HG02970 (cell line): Measurements from ENCODE around the gene FSTL4.

Source experiments
- ATAC-seq: cut with Tn5 transposase; IDR thresholded peaks from one replicate; pipeline ENCODE4 v1.9.1; 2021; ENCODE audit warnings: mild to moderate bottlenecking, moderate library complexity, moderate number of reproducible peaks; ENCODE audit not compliant: unreplicated experiment, low FRiP score

FSTL4 gene

GRCh38 chr5:133254803-133255202 lies 357.5 kb downstream of the FSTL4 start:
- no peak for ATAC-seq

DNA sequence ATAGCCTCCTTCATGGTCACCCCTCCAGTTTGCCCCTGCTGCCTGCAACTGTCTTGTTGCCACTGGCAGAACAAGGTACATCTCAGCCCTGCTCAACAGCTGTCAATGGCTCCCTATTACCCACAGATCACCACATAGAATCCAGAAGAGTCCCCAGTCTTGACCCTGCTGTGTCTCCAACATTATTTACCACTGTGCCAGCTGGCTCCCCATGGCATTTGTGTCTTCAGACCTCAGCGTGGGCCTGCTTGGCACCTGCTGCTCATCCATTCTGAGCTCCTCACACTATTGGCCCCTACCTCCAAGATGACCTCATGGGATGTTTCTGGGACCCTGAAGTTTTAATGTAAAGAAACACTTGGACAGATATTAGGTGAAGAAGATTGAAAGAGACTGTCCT lies 358.7 kb downstream of the FSTL4 start:
- no peak for ATAC-seq

GRCh38 chr5:133253070-133253469 lies 359.3 kb downstream of the FSTL4 start:
- no peak for ATAC-seq

- no peak for ATAC-seq
Measured at GRCh38 chr5:133252133-133252480, 360.2 kb downstream of the FSTL4 start.

GRCh38 chr5:133251296-133252132 lies 360.8 kb downstream of the FSTL4 start:
- no peak for ATAC-seq

DNA sequence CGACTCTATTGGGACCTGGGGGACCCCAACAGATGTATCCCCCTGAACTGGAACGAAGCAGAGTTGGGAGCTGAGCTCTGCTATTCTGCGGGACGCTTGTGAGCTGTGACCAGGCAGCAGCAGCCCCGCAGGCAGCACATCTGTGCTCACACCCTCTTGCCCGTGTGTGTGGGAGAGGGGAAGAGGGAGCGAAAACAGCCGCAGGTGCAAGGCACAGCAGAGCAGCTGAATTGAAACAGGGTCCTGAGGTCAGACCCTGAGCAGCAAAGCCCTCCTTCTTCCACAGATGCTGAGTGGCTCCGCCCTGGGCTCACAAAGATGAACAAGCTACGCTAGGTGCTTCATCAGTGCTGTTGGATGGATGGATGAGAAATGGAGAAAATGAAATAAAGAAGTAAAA lies 361.8 kb downstream of the FSTL4 start:
- ATAC-seq = no peak

DNA sequence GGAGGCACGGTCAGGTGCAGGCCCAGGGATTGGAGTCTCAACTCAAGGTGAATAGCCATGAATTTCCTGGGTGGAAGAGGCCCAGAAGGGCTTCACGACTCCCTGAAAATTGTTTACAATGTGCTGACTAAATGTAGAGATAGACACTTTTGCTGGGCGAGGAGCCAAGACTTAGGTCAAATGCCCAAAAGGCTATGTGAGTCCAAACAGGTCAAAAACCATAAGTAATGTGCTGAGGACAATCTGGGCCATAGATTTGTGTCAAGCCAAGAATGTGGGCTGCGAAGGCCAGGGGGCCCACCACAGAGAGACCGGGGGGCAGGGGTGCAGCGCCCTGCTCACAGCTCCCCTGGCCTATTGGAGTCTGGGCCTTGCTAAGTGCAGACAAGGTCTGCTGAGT lies 362.7 kb downstream of the FSTL4 start:
- ATAC-seq = no peak

- no peak for ATAC-seq
Measured at GRCh38 chr5:133247881-133248624, 364.3 kb downstream of the FSTL4 start.

DNA sequence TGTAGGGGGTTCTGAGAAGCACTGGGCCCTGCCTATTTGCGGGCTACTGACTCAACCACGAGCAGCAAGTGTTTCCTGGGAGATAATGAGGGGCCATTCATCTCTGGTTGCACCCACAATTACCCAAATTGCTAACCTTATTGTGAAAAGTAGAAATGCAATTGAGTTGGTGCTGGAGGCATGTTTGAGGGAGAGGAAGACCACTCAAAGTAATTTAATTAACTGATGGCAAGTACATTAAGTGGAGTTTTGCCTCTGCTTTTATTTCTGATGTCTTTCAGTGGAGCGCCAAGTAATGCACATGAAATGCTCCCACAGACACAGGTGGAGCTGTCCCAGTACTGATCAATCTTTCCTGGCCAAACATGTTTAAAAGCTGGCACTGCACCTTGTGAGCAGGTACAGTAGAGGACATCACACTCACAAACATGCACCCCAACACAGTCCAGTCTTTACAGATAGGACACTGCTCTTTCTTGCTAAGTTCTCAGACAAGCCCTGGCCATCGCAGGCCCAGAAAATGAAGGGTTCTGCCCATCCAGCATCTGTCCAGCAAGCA lies 365.1 kb downstream of the FSTL4 start:
- no peak for ATAC-seq

- ATAC-seq = no peak
Measured at GRCh38 chr5:133246376-133247150, 365.8 kb downstream of the FSTL4 start.

- no peak for ATAC-seq
Measured at GRCh38 chr5:133246053-133246370, 366.3 kb downstream of the FSTL4 start.

GRCh38 chr5:133245191-133246052 lies 366.9 kb downstream of the FSTL4 start:
- ATAC-seq = no peak

DNA sequence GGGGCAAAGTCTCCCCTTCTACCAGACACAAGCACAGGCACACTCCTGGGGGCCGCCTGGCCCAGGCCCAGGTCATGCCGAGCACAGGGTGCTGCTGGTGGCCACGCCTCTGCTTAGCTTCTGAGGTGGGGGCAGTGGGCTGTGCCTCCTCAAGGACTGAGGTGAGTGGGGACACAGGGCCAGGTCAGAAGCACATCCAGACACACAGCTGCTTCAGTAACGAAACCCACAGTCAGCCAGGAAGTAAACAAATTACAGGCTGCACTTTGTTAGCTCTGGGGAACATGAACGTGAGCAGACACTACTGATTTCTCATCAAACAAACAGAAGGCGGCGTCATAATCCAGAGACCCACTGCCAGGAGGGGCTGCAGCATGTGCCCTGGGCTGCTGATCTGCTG lies 368.1 kb downstream of the FSTL4 start:
- ATAC-seq = no peak

DNA sequence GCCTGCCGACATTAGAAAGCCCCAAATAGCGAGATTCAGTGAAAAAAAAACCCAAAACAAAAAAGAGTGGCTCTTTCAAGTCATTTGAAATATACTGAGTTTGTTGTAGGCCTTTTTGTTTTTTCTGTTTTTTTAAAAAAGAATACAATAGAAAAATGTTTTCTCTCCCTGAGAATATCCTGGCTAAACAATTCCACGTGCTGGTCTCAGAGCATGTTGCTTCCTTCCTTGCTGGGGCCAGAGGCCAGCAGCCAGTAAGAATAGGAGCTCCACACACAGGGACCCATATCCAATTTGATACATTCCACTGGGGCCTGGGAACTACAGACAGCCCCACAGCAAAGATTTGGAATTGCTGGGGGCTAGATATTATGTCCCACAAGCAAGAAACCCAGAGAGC lies 369.1 kb downstream of the FSTL4 start:
- ATAC-seq = no peak

- ATAC-seq = no peak
Measured at GRCh38 chr5:133242221-133242835, 370.0 kb downstream of the FSTL4 start.

DNA sequence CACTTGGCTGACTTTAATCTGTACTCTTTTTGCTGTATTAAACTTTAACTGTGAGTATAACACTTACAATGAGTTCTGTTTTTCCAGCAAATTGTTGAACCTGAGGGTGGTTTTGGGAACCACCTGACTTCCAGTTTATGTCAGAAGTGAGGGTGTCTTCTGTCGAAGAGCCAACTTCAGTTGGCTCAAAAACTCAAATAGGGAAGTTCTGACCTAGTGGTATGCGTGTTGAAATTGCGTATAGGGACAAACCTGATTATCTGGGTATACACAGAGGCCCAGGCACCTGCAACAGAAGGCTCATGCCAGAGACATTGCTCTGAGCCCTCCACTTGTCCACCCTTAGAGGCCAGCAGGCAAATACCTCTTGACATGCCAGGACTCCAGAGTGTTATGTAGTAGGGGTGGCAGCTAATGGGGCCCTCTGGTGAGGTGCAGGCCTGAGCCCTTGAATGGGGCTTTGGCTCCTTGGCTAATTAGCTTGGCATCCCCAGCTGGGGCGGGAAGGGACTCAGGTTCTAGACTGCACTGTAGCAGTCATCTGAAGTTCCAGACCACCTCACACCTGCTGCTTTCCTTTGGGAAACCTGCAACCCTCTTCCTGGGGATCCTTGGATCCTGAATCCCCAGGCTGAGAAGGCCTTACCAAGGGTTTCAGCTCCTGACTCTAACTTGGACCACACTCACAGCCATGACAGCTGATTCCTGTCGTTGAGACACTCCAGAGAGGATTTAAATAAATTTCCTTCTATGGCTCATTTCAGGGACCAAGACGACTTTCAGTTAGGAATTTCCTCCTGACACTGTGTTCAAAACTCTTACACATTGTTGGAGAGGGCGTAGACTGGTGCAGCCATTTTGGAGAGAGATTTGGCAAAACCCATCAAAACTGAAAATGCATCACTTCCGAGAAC lies 370.9 kb downstream of the FSTL4 start:
- no peak for ATAC-seq

DNA sequence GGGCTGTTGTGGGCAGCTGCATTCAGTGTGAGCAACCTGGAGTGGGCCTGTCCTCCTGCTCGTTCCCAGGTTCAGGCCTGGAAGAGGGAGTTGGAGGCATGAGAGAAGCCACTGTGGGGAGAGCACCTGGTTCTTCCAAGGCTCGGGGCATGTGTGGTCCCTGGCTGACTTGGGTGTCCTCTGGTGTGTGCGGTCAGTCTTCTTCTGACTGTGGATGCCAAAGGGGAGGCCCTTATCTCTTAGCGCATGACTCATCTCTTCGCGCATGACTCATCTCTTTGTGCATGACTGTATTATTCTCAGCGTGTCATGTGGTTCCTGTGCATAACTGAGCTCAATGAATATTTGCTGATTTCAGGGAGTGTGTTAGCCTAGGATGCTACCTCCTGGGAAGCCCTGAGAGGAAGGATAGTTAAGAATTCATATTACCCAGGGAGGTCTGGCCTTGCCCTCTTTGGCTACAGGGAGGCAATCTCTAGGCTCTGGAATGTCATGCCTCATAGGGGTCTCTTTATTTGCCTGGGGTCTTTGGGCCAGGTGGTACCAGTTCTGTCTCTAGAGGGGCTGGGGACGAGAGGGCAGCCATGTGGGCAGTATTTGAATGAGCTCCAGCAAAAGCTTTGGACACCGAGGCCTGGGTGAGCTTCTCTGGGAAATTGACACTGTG lies 371.8 kb downstream of the FSTL4 start:
- no peak for ATAC-seq
